DOHH2 (cell line): ENCODE results near the gene BET1L.

Source experiments
- H3F3A ChIP-seq: fragments of 200-600 bp; sonication (generic), shearing (Covaris generic); 2 replicates; pipeline ENCODE4 v1.6.0; 2016; ENCODE audit warnings: antibody characterized with exemption, mild to moderate bottlenecking; ENCODE audit not compliant: control insufficient read depth, insufficient read depth
- H3K27ac ChIP-seq: fragments of 200-600 bp; sonication (generic); 2 replicates; pipeline ENCODE4 v1.5.1; 2014; ENCODE audit warnings: low read depth, mild to moderate bottlenecking, low read length, moderate library complexity
- H3K27me3 ChIP-seq: fragments of 200-600 bp; sonication (generic); 2 replicates; pipeline ENCODE4 v1.6.1; 2014; ENCODE audit warnings: mild to moderate bottlenecking, low read length, mixed read lengths; ENCODE audit not compliant: control insufficient read depth
- H3K36me3 ChIP-seq: fragments of 200-600 bp; sonication (generic); 2 replicates; pipeline ENCODE4 v1.6.1; 2014; ENCODE audit warnings: mild to moderate bottlenecking, low read length, moderate library complexity, mixed read lengths; ENCODE audit not compliant: control insufficient read depth
- H3K4me1 ChIP-seq: fragments of 200-600 bp; sonication (generic); 2 replicates; pipeline ENCODE4 v1.6.1; 2014; ENCODE audit warnings: mild to moderate bottlenecking, low read length, mixed read lengths; ENCODE audit not compliant: control insufficient read depth
- H3K4me2 ChIP-seq: fragments of 200-600 bp; sonication (generic); 2 replicates; pipeline ENCODE4 v1.6.0; 2014; ENCODE audit warnings: mild to moderate bottlenecking, low read length, moderate library complexity
- H3K4me3 ChIP-seq: fragments of 200-600 bp; sonication (generic); 2 replicates; pipeline ENCODE4 v1.5.1; 2014; ENCODE audit warnings: mild to moderate bottlenecking, low read length, mixed read lengths
- H3K79me2 ChIP-seq: fragments of 200-600 bp; sonication (generic); 2 replicates; pipeline ENCODE4 v1.6.1; 2014; ENCODE audit warnings: mild to moderate bottlenecking, low read length, mixed read lengths; ENCODE audit not compliant: control insufficient read depth
- H3K9me2 ChIP-seq: fragments of 200-600 bp; sonication (generic); replicated peaks from 2 replicates; pipeline ENCODE4 v1.6.1; 2014; ENCODE audit warnings: mild to moderate bottlenecking, low read length, mixed read lengths; ENCODE audit not compliant: control insufficient read depth
- H3K9me3 ChIP-seq: fragments of 200-600 bp; sonication (generic); 2 replicates; pipeline ENCODE4 v1.6.1; 2014; ENCODE audit warnings: antibody characterized with exemption, low read length, mixed read lengths; ENCODE audit not compliant: control insufficient read depth, insufficient read depth
- H4K20me1 ChIP-seq: fragments of 200-600 bp; sonication (generic); 2 replicates; pipeline ENCODE4 v1.6.0; 2014; ENCODE audit warnings: low read depth, mild to moderate bottlenecking, antibody characterized with exemption, low read length, moderate library complexity; ENCODE audit not compliant: control insufficient read depth, insufficient read depth
- CTCF ChIP-seq: fragments of 200-600 bp; sonication (generic); IDR thresholded peaks from one replicate; pipeline ENCODE4 v1.5.1; 2014; ENCODE audit warnings: antibody characterized with exemption, mild to moderate bottlenecking, low read depth, low read length; ENCODE audit not compliant: poor library complexity, severe bottlenecking
- EZH2phosphoT487 ChIP-seq: fragments of 200-600 bp; sonication (generic); IDR thresholded peaks from 2 replicates; pipeline ENCODE4 v1.6.1; 2017; ENCODE audit warnings: borderline replicate concordance, mild to moderate bottlenecking, antibody characterized with exemption, low read length, moderate library complexity, mixed read lengths

Gene BET1L

GRCh38 chr11:227824-228379 is 20.7 kb upstream of the BET1L start:
- Histone ChIP-seq H3K9me3 (no peaks in the 10 kb centered on the region), H3K27ac (no peak overlapping the region), H3K27me3 (no peaks in the 10 kb centered on the region), H3F3A (no peaks in the 10 kb centered on the region), H3K36me3 (no peaks in the 10 kb centered on the region), H3K4me3 (no peak overlapping the region), H3K4me2 (no peak overlapping the region), H3K9me2 (no peaks in the 10 kb centered on the region), H3K4me1 (no peaks in the 10 kb centered on the region), H4K20me1 (no peaks in the 10 kb centered on the region), H3K79me2 (no peaks in the 10 kb centered on the region)
- TF ChIP-seq EZH2phosphoT487 (no peak), CTCF (no peak)

GRCh38 chr11:225734-226453 is 18.7 kb upstream of the BET1L start:
- Histone ChIP-seq H3F3A (no peaks in the 10 kb centered on the region), H3K9me2 (no peaks in the 10 kb centered on the region), H3K27ac (no peak overlapping the region), H3K4me3 (no peak overlapping the region), H3K36me3 (no peaks in the 10 kb centered on the region), H4K20me1 (no peaks in the 10 kb centered on the region), H3K4me1 (no peaks in the 10 kb centered on the region), H3K79me2 (no peaks in the 10 kb centered on the region), H3K9me3 (no peaks in the 10 kb centered on the region), H3K4me2 (no peak overlapping the region), H3K27me3 (no peaks in the 10 kb centered on the region)
- TF ChIP-seq EZH2phosphoT487 (no peak), CTCF (no peak)

- Histone ChIP-seq H3K27ac (no peak overlapping the region), H3K27me3 (no peaks in the 10 kb centered on the region), H3F3A (no peaks in the 10 kb centered on the region), H3K79me2 (no peaks in the 10 kb centered on the region), H3K9me3 (no peaks in the 10 kb centered on the region), H3K4me2 (no peak overlapping the region), H3K36me3 (no peaks in the 10 kb centered on the region), H4K20me1 (no peaks in the 10 kb centered on the region), H3K4me3 (no peak overlapping the region), H3K9me2 (no peaks in the 10 kb centered on the region), H3K4me1 (no peaks in the 10 kb centered on the region)
- TF ChIP-seq CTCF (no peak), EZH2phosphoT487 (no peak)
Measured at GRCh38 chr11:224424-224823, 17.2 kb upstream of the BET1L start.
